H1 (cell line): Measurements from ENCODE around the gene COQ9. TPM values are rescaled to one million over a fixed set of nuclear protein-coding genes. Genes with fewer than 3 reads are reported as not detected.

Source experiments
- BACH1 ChIP-seq: IDR thresholded peaks from 2 replicates; pipeline ENCODE4 v1.6.1; 2012; ENCODE audit warnings: low read length, improper control_type of control experiment
- BRCA1 ChIP-seq: IDR thresholded peaks from 2 replicates; pipeline ENCODE4 v1.6.1; 2012; ENCODE audit warnings: low read depth, low read length, improper control_type of control experiment
- CBX8 ChIP-seq: fragments of 300-800, 300-1000 bp; sonication (generic); IDR thresholded peaks from 2 replicates; pipeline ENCODE4 v1.7.1; 2016; ENCODE audit warnings: low read depth, low read length, borderline replicate concordance
- GABPA ChIP-seq: IDR thresholded peaks from 2 replicates; pipeline ENCODE4 v1.6.1; 2011; ENCODE audit warnings: mild to moderate bottlenecking, low read length, moderate library complexity, borderline replicate concordance; ENCODE audit not compliant: insufficient read depth
- JUND ChIP-seq: IDR thresholded peaks from 2 replicates; pipeline ENCODE4 v1.6.1; 2011; ENCODE audit warnings: mild to moderate bottlenecking, improper control_type of control experiment, low read length
- POLR2A ChIP-seq, 2 experiments: IDR thresholded peaks; 1 replicate in 1 of 2; 2 replicates in 1 of 2; pipeline ENCODE4 v1.6.1; 2011; ENCODE audit warnings: low read depth in 2 of 2, low read length in 2 of 2, mild to moderate bottlenecking in 2 of 2; ENCODE audit errors: control extremely low read depth in 1 of 2
- RXRA ChIP-seq: IDR thresholded peaks from 2 replicates; pipeline ENCODE4 v1.6.1; 2011; ENCODE audit warnings: low read depth, mild to moderate bottlenecking, low read length, moderate library complexity; ENCODE audit not compliant: insufficient read depth
- SIN3A ChIP-seq, 2 experiments: IDR thresholded peaks in 1 of 2; conservative IDR thresholded peaks in 1 of 2; 2 replicates each; pipeline ENCODE4 v1.6.1; 2011 to 2012; ENCODE audit warnings: low read length in 2 of 2, improper control_type of control experiment in 1 of 2, low read depth in 1 of 2, mild to moderate bottlenecking in 1 of 2
- SP1 ChIP-seq: IDR thresholded peaks from 2 replicates; pipeline ENCODE4 v1.6.1; 2011; ENCODE audit warnings: low read depth, low read length
- SRF ChIP-seq: IDR thresholded peaks from 2 replicates; pipeline ENCODE4 v1.6.1; 2011; ENCODE audit warnings: mild to moderate bottlenecking, low read depth, low read length, moderate library complexity
- TAF7 ChIP-seq: optimal IDR thresholded peaks from 2 replicates; pipeline ENCODE3; 2011; ENCODE audit warnings: low read depth, mild to moderate bottlenecking, inconsistent platforms, low read length, moderate library complexity, borderline replicate concordance
- polyA plus RNA-seq, 7 experiments: library from polyadenylated mRNA; depleted of rRNA in 3 of 7; stranded (reverse) in 5 of 7; unstranded in 2 of 7; fragments of >200 nt in 5 of 7; fragments of 200-250 nt in 2 of 7; gene quantifications; 1 replicate in 5 of 7; 2 replicates in 1 of 7; 4 replicates in 1 of 7; pipeline versions ENCODE4 v1.2.1 to v1.2.3, GENCODE V29; 2011 to 2013; ENCODE audit warnings: missing spikeins in 2 of 7, mixed read lengths in 2 of 7
- total RNA-seq: library from RNA; stranded (reverse); fragmentation: NEBNext Ultra II Directional; extraction: Animal tissue kit (Norgen Biotek cat#: 25700); gene quantifications from 2 replicates; pipeline ENCODE4 v1.2.1, GENCODE V29; 2021
- TF ChIP-seq, protein P1 (sequence below): IDR thresholded peaks from 2 replicates; pipeline ENCODE4 v1.6.1; 2012; ENCODE audit warnings: inconsistent platforms
- TF ChIP-seq, protein P2 (sequence below), 3 experiments: IDR thresholded peaks; 1 replicate in 2 of 3; 2 replicates in 1 of 3; pipeline versions ENCODE4 v1.5.1 to v1.6.1; 2011; ENCODE audit warnings: low read length in 3 of 3, mild to moderate bottlenecking in 3 of 3, inconsistent platforms in 2 of 3, low read depth in 1 of 3, moderate library complexity in 1 of 3; ENCODE audit not compliant: insufficient read depth in 1 of 3; ENCODE audit errors: control extremely low read depth in 1 of 3

Gene COQ9
- total and polyA plus RNA-seq, 2 of the 8 experiments (the other 6 are each of a cell fraction or from before 2014, with no cell fraction given), result 33.3 to 60.3 TPM

DNA sequence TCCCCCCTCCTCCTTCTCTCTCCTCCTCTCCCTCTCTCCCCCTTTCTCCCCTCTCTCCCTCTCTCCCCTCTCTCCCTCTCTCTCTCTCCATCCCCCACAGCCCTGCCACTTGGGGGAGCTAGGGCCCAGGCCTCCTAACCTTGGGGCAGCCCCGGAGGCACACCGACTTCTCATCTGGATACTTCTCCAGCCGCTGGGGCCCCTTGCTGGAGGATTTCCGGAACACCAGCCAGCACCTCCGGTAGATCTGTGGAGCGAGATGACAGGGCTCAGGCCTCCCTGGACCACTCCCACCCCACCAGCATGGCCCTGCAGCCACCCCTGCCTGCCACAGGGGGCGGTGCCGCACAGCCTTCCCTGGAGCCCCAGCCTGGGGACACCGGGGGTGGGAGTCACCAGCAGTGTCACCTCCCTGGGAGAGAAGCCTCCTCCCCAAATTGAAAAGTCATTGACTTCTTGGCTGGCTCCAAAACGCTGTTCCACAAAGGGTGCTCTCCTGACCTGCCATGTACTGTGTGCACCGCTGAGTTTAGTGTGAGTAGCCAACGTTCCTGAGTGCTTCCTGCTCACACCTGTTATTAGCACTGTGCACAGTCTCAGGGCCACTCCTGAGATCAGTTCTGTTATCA is 28.5 kb downstream of the COQ9 start (continued):
- peak; percentile 38 for TF ChIP-seq TAF7
- TF ChIP-seq GABPA, result no peak
- no peak for TF ChIP-seq CBX8
- TF ChIP-seq JUND, result no peak
- TF ChIP-seq BRCA1, result no peak
- no peak for TF ChIP-seq SRF
- no peak for TF ChIP-seq BACH1
- no peak for TF ChIP-seq SP1
- 0 out of 2 replicates have a peak, but pooled peaks have one; percentile 3 for TF ChIP-seq RXRA
- peak in 1 of 2 experiments; percentile 84; a peak in 2 of 4 replicates for TF ChIP-seq SIN3A (conservative IDR thresholded peaks at IDR 0.05 in 1 of 2, IDR thresholded peaks at IDR 0.05 in 1 of 2; ENCODE audit: low read depth in 1 of 2, low read length in 2 of 2)
- no peak for TF ChIP-seq POLR2A (IDR thresholded peaks at IDR 0.05; ENCODE audit: control extremely low read depth in 1 of 2, low read depth in 2 of 2, low read length in 2 of 2)
- TF ChIP-seq, protein P1, sequence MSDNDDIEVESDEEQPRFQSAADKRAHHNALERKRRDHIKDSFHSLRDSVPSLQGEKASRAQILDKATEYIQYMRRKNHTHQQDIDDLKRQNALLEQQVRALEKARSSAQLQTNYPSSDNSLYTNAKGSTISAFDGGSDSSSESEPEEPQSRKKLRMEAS, result peak; percentile 72
- TF ChIP-seq, protein P2, sequence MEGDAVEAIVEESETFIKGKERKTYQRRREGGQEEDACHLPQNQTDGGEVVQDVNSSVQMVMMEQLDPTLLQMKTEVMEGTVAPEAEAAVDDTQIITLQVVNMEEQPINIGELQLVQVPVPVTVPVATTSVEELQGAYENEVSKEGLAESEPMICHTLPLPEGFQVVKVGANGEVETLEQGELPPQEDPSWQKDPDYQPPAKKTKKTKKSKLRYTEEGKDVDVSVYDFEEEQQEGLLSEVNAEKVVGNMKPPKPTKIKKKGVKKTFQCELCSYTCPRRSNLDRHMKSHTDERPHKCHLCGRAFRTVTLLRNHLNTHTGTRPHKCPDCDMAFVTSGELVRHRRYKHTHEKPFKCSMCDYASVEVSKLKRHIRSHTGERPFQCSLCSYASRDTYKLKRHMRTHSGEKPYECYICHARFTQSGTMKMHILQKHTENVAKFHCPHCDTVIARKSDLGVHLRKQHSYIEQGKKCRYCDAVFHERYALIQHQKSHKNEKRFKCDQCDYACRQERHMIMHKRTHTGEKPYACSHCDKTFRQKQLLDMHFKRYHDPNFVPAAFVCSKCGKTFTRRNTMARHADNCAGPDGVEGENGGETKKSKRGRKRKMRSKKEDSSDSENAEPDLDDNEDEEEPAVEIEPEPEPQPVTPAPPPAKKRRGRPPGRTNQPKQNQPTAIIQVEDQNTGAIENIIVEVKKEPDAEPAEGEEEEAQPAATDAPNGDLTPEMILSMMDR (IDR thresholded peaks at IDR 0.05; ENCODE audit: control extremely low read depth in 1 of 3, insufficient read depth in 1 of 3, low read depth in 1 of 3, low read length in 3 of 3), result peak; percentile 69 to 97 (median 89)
